Natural killer cell (primary cell): Measurements from ENCODE around the gene HDAC3. TPM values are rescaled to one million over a fixed set of nuclear protein-coding genes. Genes with fewer than 3 reads are reported as not detected.

Experiments
- ATAC-seq, 3 donors: fragments of 150-1000 bp in 2 of 3; fragments of 200-7000 bp in 1 of 3; cut with Tn5 transposase; 1 replicate in 1 of 3; 2 replicates in 2 of 3; pipeline ENCODE4 v1.10.0; 2021; ENCODE audit warnings: mild to moderate bottlenecking in 2 of 3, moderate library complexity in 2 of 3
- DNase-seq, 2 donors: peaks; one replicate each; pipeline versions ENCODE4 v3.0.0 to v3.0.0-alpha.2; 2013 to 2021; ENCODE audit warnings: mixed read lengths in 1 of 2
- H3K27ac ChIP-seq: one replicate; pipeline ENCODE4 v1.5.1; 2013; ENCODE audit warnings: mild to moderate bottlenecking, low read length
- H3K27me3 ChIP-seq: one replicate; pipeline ENCODE4 v1.6.1; 2013; ENCODE audit warnings: low read length; ENCODE audit not compliant: control insufficient read depth, insufficient read depth
- H3K36me3 ChIP-seq: one replicate; pipeline ENCODE4 v1.6.1; 2013; ENCODE audit warnings: low read length; ENCODE audit not compliant: control insufficient read depth, insufficient read depth
- H3K4me1 ChIP-seq: one replicate; pipeline ENCODE4 v1.6.1; 2013; ENCODE audit warnings: low read length; ENCODE audit not compliant: control insufficient read depth, insufficient read depth
- H3K4me3 ChIP-seq: one replicate; pipeline ENCODE4 v1.5.1; 2013; ENCODE audit warnings: low read length
- H3K9me3 ChIP-seq: one replicate; pipeline ENCODE4 v1.6.1; 2013; ENCODE audit warnings: low read length; ENCODE audit not compliant: control insufficient read depth, insufficient read depth
- H3K27ac Mint-ChIP-seq, 2 donors: one replicate each; pipeline ENCODE4 v1.8.0; 2022; ENCODE audit warnings: mild to moderate bottlenecking in 2 of 2, mixed read lengths in 2 of 2, moderate library complexity in 1 of 2
- H3K27me3 Mint-ChIP-seq, 2 donors: one replicate each; pipeline ENCODE4 v1.8.0; 2022; ENCODE audit warnings: low read depth in 2 of 2, mixed read lengths in 2 of 2
- H3K36me3 Mint-ChIP-seq: one replicate; pipeline ENCODE4 v1.8.0; 2022; ENCODE audit warnings: mixed read lengths
- H3K4me1 Mint-ChIP-seq, 2 donors: one replicate each; pipeline ENCODE4 v1.8.0; 2022; ENCODE audit warnings: mixed read lengths in 2 of 2
- H3K4me3 Mint-ChIP-seq: one replicate; pipeline ENCODE4 v1.8.0; 2022; ENCODE audit warnings: mild to moderate bottlenecking, moderate library complexity, mixed read lengths
- H3K9me3 Mint-ChIP-seq, 2 donors: one replicate each; pipeline ENCODE4 v1.8.0; 2022; ENCODE audit warnings: mixed read lengths in 2 of 2
- CTCF ChIP-seq: fragments of 200-600 bp; IDR thresholded peaks from one replicate; pipeline ENCODE4 v1.8.0; 2022; ENCODE audit warnings: antibody characterized with exemption
- WGBS: methylation state at CpG from one replicate; pipeline ENCODE4 v1.1.7; 2013; ENCODE audit warnings: missing lambda C conversion rate; ENCODE audit not compliant: insufficient coverage; 5-methylcytosine and 5-hydroxymethylcytosine counted together
- intact Hi-C: fragments of 100-400 bp; cut with micrococcal nuclease; formaldehyde crosslinking; loops from one replicate; pipeline ENCODE4 v1.14.2; 2022
- total RNA-seq, 4 donors: library from RNA; stranded (reverse); fragments of 120-200 nt in 1 of 4; gene quantifications; one replicate each; pipeline versions ENCODE4 v1.2.3 to v1.2.4, GENCODE V29; 2013 to 2022

HDAC3 gene
- total RNA-seq, 3 donors from 2014 or later (not counting 1 experiment from before 2014, with no cell fraction given): 66.0 to 85.7 (median 74.7) TPM

GRCh38 chr5:141617682-141618029 is 19.0 kb downstream of the HDAC3 start:
- peak overlapping the region; percentile 95 for H3K27ac ChIP-seq
- ATAC-seq (no peak), DNase-seq (peak in 1 of 2 donors; percentile 43)
- H3K9me3 ChIP-seq: no peaks in the 10 kb centered on the region
- peak overlapping the region; percentile 98 for H3K4me3 ChIP-seq
- Mint-ChIP-seq H3K4me1 (peaks cover 50 to 52% of the 10 kb centered on the region in 2 donors), H3K27ac (peak overlapping the region; percentile 93 to 96), H3K9me3 (no peaks in the 10 kb centered on the region), H3K4me3 (peak overlapping the region; percentile 100), H3K36me3 (peaks cover 17% of the 10 kb centered on the region), H3K27me3 (no peaks in the 10 kb centered on the region)
- TF ChIP-seq CTCF: no peak
- H3K27me3 ChIP-seq: no peaks in the 10 kb centered on the region
- peaks cover 23% of the 10 kb centered on the region for H3K36me3 ChIP-seq
- 0% methylated on average over 1 of the region's 9 CpGs for WGBS
- intact Hi-C loops: loop anchor here (2.0 kb wide), 1 partner anchor 19 kb away; the partner anchor contains the start of genes HDAC3 and RELL2
- H3K4me1 ChIP-seq: peaks cover 22% of the 10 kb centered on the region

- Histone ChIP-seq H3K36me3 (peaks cover 21% of the 10 kb centered on the region), H3K27me3 (no peaks in the 10 kb centered on the region), H3K9me3 (no peaks in the 10 kb centered on the region), H3K4me3 (peak overlapping the region; percentile 98), H3K27ac (peak overlapping the region; percentile 95), H3K4me1 (peaks cover 22% of the 10 kb centered on the region)
- peaks cover 17% of the 10 kb centered on the region for H3K36me3 Mint-ChIP-seq
- peaks cover 56 to 57% of the 10 kb centered on the region in 2 donors for H3K4me1 Mint-ChIP-seq
- no peak for DNase-seq
- peak overlapping the region; percentile 100 for H3K4me3 Mint-ChIP-seq
- intact Hi-C loops: no loop called here
- no peaks in the 10 kb centered on the region for H3K9me3 Mint-ChIP-seq
- H3K27ac Mint-ChIP-seq: peak overlapping the region; percentile 93 to 96
- no peaks in the 10 kb centered on the region for H3K27me3 Mint-ChIP-seq
- WGBS: no CpG with 5 or more reads among the region's 2 CpGs
- no peak for ATAC-seq
- no peak for TF ChIP-seq CTCF
These were observed 19.5 kb downstream of the HDAC3 start for GRCh38 chr5:141617128-141617527.

GRCh38 chr5:141615991-141616720 is 20.5 kb downstream of the HDAC3 start:
- intact Hi-C loops: no loop called here

More at GRCh38 chr5:141615991-141616720, 20.5 kb downstream of the HDAC3 start:
- WGBS: 29% methylated on average over 9 of the region's 9 CpGs
- Mint-ChIP-seq H3K36me3 (peaks cover 7% of the 10 kb centered on the region), H3K27ac (peak overlapping the region; percentile 93 to 96), H3K9me3 (no peaks in the 10 kb centered on the region), H3K27me3 (no peaks in the 10 kb centered on the region), H3K4me1 (peaks cover 64 to 65% of the 10 kb centered on the region in 2 donors), H3K4me3 (peak overlapping the region; percentile 100)
- Histone ChIP-seq H3K9me3 (no peaks in the 10 kb centered on the region), H3K4me1 (peaks cover 28% of the 10 kb centered on the region), H3K36me3 (peaks cover 14% of the 10 kb centered on the region), H3K27ac (peak overlapping the region; percentile 95), H3K27me3 (no peaks in the 10 kb centered on the region), H3K4me3 (peak overlapping the region; percentile 21)
- TF ChIP-seq CTCF: no peak
- ATAC-seq: no peak
- DNase-seq: no peak
